SHP77 treated with DMSO at 0.1 percent for 48 hours (cell line): Measurements from ENCODE around the gene TCF12.

Experiments used
- DNase-seq: peaks from one replicate; lab custom pipeline; 2025; lab: John Stamatoyannopoulos, UW

TCF12 gene

DNA sequence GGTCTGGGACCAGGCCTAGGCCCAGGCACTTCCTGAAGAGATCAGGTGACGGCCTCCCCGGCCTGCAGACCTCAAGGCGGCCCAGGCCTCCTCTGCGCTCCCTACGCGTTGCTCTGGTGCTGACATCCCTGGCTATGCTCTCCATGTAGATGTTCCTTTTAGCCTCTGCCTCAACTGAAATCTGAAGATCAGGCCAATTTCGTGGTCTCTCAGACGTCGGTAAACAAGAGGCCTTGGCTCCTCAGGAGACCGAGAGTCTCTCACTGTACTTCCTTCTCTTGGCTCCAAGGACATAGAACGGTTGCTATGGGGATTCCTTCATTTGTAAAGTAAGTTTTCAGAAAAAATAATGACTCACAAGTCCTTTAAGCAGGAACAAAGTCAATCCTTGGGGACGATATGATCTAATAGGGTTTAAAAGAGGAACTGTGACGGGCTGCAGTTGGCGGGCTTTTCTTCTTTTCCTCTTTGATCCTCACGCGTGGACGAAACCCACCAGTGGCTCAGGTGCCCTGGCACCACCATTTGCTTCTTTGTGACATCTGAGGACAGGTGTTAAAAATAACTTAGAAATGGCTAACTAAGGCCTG, 402.3 kb downstream of the TCF12 start:
- no peak for DNase-seq

DNA sequence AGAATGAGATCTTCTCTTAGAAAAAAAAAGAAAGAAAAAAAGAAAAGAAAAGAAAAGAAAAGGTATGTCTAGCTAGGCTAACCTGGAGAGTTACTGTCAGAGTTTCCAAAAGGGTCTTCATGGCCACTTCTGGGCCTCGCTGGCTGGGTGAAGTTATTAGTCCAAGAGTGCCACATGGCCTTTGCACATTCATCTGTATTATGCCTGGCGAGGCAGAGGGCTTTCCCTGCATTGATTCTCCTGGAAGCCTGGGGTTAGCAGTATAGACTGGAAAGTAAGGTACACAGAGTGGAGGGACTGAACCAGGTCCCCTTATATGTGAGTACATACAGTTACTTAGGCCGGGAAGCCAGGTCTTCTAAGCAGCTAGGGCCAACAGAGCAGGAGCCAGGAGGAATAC, 403.0 kb downstream of the TCF12 start:
- no peak for DNase-seq

DNA sequence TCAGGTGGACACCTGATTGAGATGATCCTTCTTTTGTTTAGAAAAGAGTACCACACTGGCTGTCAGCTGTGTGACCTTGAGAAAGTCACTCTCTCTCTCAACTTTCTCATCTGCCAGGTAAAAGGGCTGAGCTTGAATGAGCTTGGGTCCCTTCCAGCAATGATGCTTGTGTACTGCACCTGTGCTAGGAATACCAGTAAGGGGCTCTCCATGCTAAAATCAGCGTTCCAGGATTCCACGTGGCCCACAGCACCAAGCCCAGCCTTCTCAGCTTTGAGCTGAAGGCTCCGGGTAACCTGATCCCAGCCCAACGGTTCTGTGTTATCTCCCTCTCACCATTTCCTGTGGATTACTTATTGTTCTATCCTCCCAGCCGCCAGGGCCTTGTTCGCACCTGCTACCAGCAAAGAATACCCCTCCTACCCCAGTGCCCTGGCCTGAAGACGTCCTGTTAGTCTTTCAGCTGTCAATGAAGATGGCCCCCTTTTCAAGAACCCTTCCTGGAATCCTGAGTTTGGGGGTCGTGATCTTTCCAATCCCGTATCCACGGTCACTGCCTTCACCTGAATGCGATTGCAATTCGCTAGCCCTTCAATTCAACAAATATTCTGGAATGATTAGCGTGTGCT, 403.6 kb downstream of the TCF12 start:
- peak; percentile 72 for DNase-seq

DNA sequence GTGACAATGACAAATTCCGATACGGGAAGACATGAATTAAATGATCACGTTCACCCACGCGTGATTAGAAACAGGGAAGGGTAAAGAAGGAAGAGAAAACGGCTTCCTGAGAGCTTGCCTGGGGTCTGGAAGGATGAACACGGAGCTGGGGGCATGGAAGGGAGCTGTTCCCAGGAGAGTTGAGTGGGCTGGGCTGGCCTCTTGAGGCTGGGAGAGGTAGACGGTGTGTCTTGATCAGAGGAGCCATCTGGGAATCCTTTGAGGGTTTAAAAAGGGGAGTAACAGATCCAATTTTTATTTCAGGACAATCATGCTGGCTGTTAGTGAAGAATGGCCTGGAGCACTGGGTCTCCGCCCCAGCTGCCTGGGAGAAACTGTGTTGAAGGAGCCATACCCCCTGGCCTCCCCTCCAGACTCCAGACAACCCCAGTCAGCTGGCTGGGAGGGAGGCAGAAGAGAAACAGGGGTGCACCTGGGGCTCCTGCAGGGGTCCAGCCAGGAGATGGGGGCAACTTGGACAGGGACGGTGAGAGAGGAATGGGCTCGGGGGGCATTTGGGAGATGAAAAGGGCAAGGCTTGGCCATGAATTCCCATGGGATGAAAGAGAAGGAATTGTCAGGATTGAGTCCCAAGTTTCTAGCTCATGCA, 404.3 kb downstream of the TCF12 start:
- no peak for DNase-seq

DNA sequence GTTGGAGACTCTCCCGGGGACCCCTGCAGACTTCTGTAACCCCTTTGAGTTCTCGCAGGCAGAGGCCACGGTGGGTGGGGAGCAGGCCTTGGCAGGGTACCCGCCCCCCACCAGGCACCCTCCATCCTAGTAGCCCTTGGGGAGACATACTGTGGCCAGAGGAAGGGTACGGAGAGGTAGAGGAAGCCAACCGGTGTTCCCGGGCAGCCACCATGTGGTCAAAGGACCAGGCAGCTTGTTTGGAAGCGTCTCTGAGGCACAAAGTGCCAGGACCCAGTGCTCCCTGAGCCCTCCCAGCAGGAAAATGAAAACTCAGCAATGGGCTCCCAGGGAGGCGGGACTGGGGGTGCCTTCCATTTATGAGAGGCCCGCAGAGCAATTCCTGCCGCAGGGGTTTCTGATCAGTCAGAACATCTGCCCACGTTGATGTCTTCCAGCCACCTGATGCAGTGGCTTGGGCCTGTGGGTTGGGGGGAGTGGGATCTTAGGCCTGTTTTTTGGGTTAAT, 404.9 kb downstream of the TCF12 start:
- no peak for DNase-seq

DNA sequence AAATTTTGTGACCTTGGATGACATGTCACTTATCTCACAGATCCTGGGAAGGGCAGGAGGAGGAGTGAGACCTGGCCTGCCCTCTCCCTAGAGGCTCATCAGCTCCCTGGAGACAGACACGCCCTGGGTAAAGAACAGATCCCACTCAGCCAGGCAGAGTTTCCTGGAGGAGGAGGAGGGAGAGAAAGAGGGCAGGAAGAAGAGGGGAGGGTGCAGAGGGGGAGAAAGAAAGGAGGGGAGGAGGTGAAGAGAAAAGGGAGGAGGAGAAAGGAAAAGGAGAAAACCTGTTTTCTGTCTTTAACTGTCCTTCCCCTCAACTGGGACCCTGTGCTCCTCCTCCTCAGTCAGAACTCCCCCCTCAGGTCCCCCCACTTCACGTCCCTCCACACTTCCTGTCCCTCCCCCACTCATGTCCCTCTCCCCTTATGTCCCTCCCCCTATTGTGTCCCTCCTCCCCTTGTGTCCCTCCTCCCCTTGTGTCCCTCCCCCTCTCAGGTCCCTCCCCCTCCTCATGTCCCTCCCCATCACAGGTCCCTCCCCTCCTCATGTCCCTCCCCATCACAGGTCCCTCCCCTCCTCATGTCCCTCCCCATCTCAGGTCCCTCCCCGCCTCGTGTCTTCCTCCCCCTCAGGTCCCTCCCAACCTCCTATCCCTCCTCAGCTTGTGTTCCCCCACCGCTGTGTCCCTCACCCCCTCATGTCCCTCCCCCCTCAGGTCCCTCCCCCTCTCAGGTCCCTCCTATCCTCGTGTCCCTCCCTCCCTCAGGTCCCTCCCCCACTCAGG, 405.6 kb downstream of the TCF12 start:
- DNase-seq: peak; percentile 86

DNA sequence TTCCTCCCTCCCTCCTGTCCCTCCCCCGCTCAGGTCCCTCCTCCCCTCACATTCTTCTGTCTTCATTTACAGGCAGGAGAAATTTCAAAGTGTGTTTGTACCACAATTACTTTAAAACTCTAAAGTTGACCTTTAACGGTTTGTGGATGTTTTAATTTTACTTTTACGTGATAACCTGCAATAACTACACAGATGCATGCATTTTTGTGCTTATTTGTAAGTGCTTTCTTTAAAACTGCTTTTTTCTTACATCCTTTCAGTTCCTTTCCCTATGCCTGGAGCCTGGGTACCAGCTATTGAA, 406.1 kb downstream of the TCF12 start:
- DNase-seq: no peak

DNA sequence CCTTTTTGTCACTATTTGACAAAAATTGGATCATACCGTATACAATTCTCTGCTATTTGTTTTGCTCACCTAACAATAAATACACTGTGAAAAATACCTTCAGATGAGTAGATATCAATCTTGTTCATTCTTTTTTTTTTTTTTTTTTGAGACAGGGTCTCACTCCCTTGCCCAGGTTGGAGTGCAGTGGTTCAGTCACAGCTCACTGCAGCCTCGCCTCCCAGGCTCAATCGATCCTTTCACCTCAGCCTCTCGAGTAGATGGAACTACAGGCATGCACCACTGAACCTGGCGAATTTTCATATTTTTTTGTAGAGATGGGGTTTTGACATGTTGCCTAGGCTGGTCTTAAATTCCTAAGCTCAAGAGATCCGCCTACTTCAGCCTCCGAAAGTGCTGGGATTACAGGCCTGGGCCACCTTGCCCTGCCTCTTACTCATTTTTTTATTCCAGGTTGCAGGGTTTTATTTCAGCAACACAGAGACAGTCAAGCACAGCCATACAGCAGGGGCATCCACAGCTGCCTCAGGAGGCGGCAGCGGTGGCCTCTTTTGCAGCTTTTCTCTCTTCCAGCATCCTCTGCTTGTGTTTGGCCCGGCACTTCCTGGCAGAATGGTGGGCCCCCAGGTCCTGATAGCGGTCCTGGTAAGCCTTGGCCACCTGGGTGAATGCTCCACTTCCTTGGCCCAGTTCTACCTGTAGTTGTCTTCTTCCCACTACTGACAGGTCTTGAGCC, 406.7 kb downstream of the TCF12 start:
- DNase-seq: no peak

DNA sequence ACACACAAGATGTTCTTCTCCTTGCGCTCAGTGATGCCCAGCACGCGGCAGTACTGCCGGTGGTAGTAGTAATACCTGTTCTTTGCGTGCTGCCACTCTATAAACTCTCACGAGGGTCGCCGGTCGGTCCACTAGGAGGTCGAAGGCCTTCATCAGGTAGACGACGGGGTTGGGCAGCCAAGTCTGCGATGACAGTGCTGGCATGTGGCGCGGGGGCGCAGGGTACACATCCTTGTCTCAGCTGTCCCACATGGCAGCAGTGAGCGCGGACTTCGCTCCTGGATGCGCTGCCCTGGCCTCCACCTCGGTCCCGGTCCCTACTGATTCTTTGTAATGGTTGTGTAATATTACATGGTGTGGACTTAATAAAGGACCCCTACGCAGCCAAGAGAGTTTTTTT, 407.8 kb downstream of the TCF12 start:
- no peak for DNase-seq

DNA sequence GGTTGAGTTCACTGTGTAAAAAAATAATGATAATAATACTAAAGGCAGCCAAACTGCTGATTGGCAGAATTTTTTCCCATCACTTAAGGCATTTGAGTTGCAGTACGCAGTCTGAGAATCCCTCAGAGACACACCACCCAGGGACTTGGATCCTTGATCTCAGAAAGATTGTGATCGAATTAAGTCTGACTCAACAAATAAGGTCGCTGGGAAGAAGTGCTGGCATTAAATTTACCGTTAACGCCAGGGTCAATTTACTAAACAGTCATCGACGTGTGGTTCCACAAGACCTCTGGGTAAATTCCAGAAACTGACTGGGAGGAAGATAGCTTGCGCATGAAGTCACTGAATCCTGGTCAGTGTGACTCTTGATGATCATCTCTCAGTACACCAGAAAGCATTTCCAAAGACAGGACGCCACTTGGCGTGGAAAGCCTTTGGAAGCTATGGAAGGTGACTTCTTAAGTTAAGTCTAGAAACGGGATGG, 409.6 kb downstream of the TCF12 start:
- no peak for DNase-seq

DNA sequence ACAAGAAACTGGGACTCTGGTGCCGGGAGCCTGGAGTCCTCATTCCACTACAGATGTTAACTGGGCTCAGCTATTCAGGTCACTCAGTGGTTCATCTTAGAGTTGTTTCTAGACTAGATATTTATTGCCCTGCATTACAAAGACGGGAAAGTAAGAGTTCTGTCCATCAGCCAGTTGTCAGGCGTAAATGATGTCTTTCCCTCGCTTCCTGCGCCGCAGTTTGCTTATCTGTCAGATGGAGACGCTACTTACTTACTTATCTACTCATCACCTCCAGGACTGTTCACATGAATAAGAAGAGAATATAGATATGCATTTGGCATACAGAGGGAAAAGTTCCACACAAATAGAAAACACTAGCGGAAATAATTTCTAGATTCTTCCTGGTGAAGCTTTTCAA, 410.0 kb downstream of the TCF12 start:
- DNase-seq: no peak

DNA sequence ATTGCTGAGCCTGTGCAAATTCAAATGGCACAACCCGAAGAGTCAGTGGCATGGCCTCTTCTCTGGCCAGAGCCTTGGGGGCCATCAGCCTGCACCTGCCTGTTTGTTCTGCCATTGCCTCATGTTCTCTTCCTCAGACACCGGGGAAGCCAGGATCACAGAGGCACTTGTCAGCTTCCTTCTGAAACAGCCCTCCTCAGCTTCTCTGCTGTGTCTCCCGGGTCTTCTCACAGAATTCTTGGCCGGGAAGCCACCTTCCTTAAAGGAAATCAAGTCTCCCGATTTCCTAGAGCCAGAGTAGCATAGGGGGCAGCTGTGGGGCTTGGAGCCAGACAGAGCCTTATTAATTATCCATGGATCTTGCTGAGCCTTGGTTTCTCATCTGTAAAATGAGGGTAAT, 410.5 kb downstream of the TCF12 start:
- DNase-seq: no peak

DNA sequence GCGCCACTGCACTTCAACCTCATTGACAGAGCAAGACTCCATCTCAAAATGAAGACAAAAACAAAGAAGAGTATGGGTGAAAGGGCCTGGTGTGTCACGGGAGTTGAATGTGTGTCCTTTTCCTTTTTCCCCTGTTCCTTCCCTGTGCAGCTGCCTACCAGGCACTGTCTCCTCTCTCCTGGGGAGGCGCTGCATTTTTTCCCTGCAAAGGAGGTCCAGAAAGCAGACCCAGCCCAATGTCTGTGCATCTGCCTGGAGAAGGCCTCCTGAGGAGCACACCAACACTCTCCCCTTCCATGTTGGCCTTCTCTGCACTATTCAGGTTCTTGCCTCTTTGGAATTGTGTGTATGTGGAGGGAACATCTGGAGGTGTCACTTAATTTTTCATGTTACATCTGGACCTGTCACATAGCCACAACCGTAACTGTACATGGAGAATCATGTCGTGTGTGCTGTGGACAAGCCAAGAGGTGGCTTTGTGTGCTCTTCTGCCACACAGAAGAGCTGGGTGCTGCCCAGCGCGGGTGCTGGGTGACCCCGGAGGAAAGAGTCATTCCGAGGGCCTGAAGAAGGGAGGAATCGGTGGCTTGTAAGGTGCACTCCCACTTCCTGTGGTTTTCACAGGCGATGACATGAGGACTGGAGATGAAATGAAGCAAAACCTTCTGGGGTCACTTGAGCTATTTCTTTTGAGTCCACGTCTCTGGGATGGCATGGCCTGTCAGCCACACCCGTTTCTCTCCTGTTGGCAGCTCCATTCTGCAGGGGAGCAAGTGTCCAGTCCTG, 411.3 kb downstream of the TCF12 start:
- DNase-seq: no peak

DNA sequence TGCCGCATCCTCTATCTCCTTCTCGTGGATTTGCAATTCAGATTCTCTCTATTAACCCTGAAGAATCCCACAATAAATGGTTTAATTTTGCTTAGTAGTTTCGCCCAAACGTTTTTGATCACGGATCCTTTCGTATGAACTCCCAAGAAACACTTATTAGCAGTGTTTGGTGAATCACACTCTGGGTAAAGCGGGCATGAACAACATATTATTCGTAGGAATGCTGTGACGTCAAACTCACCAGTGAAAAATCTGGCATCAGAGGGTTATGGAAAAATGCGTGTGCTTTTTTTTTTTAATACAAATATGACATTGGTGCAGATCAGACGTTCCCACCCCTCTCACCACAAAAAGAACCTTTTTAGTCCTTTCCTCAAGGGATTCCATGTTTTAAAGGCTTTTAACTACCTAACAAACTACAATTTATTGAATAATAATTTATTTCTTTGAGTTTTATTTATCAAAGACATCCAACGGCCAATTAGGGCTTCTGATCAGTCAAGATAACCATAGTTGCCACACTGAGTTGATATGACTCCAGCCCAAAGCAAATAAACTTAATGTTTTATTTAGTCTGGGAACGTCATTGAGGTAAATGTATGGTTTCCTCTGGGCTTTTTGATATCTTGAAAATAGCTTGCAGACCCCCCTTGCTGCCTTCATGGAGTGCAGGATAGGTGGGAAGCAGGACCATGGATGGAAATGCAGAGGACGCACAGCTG, 412.3 kb downstream of the TCF12 start:
- DNase-seq: no peak

DNA sequence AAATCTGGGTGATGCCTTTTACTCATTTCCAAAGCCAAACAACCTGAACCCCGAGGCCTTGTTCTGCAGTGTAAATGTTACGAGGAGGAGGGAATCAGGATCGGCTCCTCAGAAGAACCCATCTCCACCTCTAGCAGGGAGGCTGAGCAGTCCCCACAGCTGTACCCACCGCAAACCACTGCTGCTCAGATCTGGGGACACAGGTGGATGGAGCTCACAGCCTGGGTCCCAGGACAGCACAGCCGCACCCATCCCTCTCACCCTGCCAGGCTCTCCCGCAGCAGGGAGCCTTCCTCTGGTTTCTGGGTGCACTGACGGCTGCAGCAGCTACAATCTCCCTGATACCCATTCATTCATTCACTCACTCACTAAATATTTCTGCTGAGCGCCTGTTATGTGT, 413.9 kb downstream of the TCF12 start:
- no peak for DNase-seq

DNA sequence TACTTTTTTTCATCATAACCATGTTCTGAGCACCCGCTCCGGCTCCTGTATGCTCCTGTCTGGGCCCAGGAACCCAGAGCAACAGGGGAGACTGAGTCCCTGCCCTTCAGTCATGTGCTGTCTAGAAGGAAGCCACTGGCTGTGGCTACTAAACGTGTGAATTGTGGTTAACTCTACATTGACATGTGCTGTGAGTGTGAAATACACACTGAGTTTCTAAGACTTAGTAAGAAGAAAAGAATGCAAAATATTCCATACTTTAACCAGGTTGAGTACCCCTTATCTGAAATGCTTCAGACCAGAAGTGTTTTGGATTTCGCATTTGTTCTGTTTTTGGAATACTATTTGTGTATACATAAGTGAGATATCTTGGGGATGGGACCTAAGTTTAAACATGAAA, 415.0 kb downstream of the TCF12 start:
- no peak for DNase-seq

DNA sequence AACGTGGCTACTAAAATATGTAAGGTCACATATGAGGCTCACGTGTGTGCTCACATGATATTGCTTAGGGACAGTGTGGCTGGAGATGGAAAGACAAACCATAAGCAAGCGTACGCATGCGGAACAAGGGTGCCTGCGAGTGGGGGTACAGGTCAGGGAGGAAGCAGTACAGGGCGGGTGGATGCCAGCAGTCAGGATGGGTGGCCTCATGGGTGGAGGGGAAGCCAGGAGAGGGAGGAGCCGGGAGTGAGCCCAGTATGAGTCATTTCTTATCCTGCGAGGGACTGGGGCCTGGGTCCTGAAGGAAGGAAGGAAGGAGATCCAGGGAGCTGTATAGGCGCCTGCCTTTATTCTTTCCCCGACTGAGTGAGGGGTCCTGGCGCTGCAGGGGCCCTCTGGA, 415.8 kb downstream of the TCF12 start:
- DNase-seq: no peak

DNA sequence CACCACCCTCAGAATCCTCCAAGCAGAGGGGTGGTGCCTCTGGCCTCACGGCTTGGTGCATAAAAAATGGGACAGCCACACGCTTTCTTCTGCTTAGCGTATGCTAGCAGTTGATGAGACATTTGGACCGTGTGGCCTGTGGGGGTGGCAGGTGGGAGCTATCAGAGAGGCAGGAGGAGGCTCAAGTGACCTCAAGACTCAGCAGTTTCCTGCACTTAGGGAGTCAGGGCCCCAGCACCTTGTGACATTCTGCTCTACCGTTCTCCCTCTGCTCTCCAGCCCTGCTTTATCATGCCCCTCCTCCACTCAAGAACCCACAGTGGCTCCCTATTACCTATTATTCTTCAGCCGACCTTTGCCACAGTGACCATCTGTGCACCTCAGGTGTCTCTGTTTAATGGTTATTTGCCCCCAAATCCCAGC, 416.9 kb downstream of the TCF12 start:
- no peak for DNase-seq

DNA sequence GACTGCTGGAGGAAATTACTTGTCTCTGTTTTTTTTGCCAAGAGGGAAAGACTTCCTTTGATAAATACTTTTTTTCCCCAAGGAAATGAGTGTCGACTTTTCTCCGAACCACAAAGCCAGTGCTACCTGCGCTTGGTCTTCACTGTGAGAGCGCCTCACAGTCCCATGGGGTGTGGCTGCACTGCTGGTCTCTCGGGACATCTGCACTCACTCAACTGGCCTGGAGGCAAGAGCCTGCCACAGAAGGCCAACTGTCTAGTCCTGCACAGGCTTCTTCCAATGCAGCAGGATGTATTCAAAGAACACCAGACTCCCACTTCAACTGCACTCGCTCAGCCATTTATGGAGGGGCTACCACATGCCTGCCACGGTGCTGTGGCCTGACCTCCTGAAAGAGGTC, 417.3 kb downstream of the TCF12 start:
- DNase-seq: no peak

DNA sequence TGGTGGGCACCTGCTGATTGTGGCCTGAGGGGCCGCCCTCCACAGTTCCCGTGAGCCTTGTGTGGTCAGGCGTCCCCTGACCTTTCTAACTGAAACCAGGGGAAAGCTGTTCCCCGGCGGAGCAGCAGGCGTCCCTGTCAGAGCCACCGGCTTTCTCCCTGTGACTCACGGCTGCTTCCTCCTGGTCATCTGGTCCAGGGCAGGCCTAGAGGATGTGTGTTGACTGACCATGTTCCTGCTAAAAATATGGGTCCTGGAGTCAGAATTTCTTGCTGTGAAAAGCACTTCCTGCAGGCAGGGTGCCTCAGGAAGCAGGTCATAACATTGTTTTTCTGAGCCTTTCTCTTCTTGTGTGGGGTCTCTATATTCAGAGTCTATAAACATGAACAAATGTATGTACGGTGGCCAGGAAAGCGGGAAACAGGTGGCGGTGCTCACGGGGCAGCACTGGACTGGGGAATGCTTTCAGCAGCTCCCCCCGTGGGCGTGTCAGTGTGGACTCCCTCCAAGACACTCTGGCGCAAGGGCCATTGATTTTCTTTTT, 419.5 kb downstream of the TCF12 start:
- DNase-seq: peak; percentile 29
